A172 (cell line): ENCODE data around the gene BCDIN3D. TPM values are rescaled to one million over a fixed set of nuclear protein-coding genes. Genes with fewer than 3 reads are reported as not detected.
"Not testable (repeated sequence)": the region's sequence is repeated elsewhere in the genome, so short reads cannot be mapped to it uniquely, and the experiment has no call there.

Source experiments
- DNase-seq: peaks from one replicate; pipeline ENCODE4 v3.0.0-alpha.2; 2015; ENCODE audit warnings: low spot score
- total RNA-seq: library from RNA; depleted of rRNA; stranded (reverse); fragments of >200 nt; shearing (Covaris generic); gene quantifications from 2 replicates; pipeline ENCODE4 v1.2.3, GENCODE V29; 2014

The BCDIN3D gene
- total RNA-seq, 1 experiment from 2014 or later, result 1.5 TPM

DNA sequence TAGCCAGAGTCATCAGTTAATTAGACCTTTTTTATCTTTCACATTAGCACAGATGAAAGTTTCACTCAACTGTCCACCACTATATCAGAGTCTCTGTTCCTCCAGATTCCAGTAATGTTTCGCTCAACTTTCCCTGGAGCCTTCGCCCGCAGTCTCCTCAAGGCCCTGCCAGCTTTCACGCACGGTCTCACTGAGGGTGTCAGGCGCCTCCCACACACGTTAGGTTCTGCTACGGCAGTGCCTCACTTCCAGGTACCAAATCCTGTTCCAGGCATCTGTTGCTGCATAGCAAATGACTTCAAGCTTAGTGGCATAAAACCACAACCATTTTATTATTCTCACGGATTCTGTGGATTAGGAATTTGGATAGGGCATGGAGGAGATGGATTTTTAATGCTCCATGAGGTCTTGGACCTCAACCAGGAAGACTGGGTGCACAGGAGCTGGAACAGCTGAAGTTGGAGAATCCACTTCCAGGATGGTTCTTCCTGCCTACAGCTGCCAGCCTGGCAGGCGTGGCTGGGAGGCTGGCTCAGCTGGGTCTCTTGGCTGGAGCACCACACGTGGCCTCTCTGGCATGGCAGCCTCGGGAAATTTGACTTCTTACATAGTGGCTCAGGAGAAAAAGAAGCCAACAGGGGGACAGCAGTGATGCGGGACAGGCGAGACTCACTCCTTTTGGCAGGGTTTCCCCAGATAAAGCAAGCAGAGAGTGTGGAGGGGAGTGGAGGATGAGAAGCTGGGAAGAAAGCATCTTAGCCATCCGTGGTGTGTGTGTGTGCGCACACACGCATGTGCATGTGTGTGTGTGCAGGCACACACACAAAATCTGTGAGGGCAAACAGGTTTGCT, 21.3 kb upstream of the BCDIN3D start:
- no peak for DNase-seq

DNA sequence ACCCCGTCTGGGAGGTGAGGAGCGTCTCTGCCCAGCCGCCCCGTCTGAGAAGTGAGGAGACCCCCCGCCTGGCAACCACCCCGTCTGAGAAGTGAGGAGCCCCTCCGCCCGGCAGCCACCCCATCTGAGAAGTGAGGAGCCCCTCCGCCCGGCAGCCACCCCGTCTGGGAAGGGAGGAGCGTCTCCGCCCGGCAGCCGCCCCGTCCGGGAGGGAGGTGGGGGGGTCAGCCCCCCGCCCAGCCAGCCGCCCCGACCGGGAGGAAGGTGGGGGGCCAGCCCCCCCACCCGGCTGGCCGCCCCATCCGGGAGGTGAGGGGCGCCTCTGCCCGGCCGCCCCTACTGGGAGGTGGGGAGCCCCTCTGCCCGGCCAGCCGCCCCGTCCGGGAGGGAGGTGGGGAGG, 18.0 kb upstream of the BCDIN3D start:
- not testable (repeated sequence) for DNase-seq

GRCh38 chr12:49855890-49856289, 13.0 kb upstream of the BCDIN3D start:
- not testable (repeated sequence) for DNase-seq

DNA sequence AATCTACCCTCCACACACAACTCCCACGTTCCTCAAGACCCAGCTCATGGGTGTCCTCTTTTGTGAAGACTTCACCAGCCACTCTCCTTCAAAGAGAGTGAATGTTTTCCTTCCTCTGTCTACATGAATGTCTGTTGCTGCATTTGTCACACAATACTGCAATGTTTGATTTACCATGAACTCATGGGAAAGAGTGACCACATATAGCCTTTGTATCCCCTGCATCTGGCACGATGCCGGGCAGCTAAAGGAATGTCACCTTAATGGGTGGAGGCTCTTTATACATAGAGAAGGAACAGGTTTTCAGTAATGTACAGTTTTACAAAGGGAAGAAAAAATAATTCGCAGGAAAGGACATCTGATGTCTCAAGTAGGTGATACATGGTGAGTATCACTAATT, 12.1 kb upstream of the BCDIN3D start:
- no peak for DNase-seq

DNA sequence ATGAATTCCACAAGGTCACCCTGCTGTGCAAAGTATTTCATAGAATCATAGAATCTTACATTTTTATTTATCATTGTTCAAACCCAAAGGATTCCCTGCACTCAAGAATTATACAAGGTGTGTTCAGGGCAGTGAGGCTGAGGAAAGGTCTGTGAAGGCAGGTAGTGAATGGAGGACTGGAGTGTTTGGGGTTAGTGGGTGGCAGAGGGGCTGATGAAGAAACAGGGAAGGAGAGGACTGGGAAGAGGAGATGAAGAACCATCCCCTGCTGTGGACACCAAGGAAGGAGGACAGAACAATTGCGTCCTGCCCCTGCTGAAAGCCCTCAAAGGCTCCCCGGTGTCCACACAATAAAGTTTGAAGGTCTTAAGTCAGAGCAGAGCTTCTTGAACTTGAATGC, 10.8 kb upstream of the BCDIN3D start:
- no peak for DNase-seq

DNA sequence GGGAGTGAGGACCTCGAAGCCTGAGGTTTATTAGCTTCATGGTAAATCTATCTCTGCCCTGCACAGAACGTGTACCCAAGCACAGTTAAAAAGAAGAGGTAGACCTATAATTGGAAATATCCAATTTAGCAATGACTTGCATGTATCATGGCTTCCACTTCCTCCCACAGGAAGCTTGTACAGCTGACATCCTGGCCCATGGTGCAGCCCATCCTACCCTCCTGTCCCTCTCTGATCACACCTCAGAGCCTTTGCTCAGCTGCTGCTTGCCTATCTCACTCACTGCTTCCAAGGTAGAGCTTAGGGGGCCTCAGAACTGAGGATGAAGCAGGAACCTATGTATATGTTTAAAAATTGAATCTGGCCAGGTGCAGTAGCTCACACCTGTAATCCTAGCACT, 4.3 kb upstream of the BCDIN3D start:
- DNase-seq, result no peak

- no peak for DNase-seq
These were observed 3.1 kb upstream of the BCDIN3D start for GRCh38 chr12:49846032-49846431.

GRCh38 chr12:49843876-49844437, 1.1 kb upstream of the BCDIN3D start:
- DNase-seq, result no peak

- DNase-seq, result no peak
These were observed 505 bp upstream of the BCDIN3D start for GRCh38 chr12:49843411-49843810.

GRCh38 chr12:49838973-49839633, 3.8 kb downstream of the BCDIN3D start:
- DNase-seq, result peak; percentile 33

DNA sequence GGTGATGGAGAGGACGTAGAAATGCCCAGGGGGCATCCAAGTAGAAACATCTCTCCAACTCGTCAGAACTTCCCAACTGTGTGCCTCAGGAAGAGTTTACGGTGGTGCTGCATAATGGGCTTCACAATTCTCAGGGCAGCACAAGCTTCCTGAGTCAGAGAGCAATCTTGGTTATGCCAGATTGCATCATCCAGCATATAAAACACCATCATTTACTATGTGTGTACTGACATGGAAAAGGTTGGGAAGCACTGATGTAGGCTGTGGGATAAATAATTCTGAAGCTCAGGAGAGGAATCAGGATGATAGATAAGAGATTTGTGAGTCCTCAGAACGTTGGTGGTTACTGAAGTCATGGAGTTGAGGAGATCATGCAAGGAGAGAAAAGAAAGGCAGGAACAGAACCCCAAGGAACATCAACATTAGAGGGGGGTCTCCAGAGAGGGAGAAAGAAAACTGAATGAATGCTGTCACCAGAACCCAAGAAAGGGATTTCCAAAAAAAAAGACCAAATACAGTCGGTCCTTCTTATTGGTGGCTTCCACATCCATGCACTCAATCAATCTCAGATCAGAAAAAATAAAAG, 10.0 kb downstream of the BCDIN3D start:
- no peak for DNase-seq

- no peak for DNase-seq
These were observed 11.2 kb downstream of the BCDIN3D start for GRCh38 chr12:49831717-49832116.

GRCh38 chr12:49828133-49829091, 14.5 kb downstream of the BCDIN3D start, which contains the start of gene NCKAP5L:
NCKAP5L (minus strand) TSS chr12:49828413; CDS start chr12:49804044, 24,369 bp downstream.
- DNase-seq, result peak; percentile 90

- peak; percentile 55 for DNase-seq
These were observed 15.4 kb downstream of the BCDIN3D start for GRCh38 chr12:49827401-49828099.

GRCh38 chr12:49827051-49827400, 15.9 kb downstream of the BCDIN3D start:
- peak; percentile 22 for DNase-seq

GRCh38 chr12:49825971-49826421, 16.9 kb downstream of the BCDIN3D start:
- DNase-seq, result no peak

- no peak for DNase-seq
These were observed 17.4 kb downstream of the BCDIN3D start for GRCh38 chr12:49825360-49825970.

- DNase-seq, result no peak
These were observed 18.0 kb downstream of the BCDIN3D start for GRCh38 chr12:49824895-49825294.

- no peak for DNase-seq
These were observed 18.5 kb downstream of the BCDIN3D start for GRCh38 chr12:49824416-49824815.

DNA sequence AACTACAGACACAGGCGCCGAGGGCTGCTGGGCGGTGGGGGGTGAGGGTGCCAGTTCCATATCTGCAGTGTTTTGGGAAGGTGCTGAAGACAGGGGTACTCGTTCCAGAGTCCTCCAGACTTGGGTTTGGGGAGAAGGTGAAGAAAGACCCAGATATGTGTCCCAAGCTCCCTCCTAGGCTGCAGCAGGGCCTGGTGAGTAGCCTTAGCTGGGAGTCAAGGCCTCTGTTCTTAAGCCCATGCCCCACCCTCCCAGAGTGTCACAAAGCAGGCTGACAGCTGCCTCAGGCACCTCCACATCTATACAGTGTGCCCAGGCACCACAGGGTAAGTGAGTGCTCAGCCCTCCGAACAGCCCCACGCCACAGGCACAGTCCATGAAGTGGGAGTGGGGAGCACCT, 19.0 kb downstream of the BCDIN3D start:
- no peak for DNase-seq
